Stimulated activated CD8-positive, alpha-beta memory T cell treated with anti-CD3 and anti-CD28 coated beads, Interleukin-15, amount 100 ng/mL, for 1 hour (primary cell): ENCODE results near the gene RFX3.
"Not testable (repeated sequence)": the region's sequence is repeated elsewhere in the genome, so short reads cannot be mapped to it uniquely, and the experiment has no call there.

ENCODE experiments used
- DNase-seq: peaks from one replicate; pipeline ENCODE4 v3.0.0-alpha.2; 2020; ENCODE audit warnings: low read depth

RFX3 gene

GRCh38 chr9:3346549-3346948 lies 179.3 kb downstream of the RFX3 start:
- no peak for DNase-seq

DNA sequence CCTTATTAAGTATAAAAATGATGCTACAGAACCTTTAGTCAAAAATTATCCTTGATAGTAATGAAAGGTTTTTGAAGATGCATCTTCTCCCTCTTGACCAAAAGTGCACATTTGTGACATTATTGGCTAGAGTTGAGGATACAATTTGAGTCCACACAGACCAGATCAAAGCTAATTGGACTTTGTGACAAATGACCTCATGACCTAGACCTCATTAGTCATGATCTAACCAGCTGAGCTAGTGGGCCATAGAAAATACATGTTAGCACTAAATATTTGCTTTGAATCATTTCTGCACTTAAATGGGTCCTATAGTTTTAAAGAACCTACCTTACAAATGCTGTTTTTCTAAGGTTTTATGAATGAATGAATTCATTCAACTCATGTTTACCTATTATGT lies 182.1 kb downstream of the RFX3 start:
- no peak for DNase-seq

- no peak for DNase-seq
Observed at GRCh38 chr9:3342159-3342777, 183.5 kb downstream of the RFX3 start.

DNA sequence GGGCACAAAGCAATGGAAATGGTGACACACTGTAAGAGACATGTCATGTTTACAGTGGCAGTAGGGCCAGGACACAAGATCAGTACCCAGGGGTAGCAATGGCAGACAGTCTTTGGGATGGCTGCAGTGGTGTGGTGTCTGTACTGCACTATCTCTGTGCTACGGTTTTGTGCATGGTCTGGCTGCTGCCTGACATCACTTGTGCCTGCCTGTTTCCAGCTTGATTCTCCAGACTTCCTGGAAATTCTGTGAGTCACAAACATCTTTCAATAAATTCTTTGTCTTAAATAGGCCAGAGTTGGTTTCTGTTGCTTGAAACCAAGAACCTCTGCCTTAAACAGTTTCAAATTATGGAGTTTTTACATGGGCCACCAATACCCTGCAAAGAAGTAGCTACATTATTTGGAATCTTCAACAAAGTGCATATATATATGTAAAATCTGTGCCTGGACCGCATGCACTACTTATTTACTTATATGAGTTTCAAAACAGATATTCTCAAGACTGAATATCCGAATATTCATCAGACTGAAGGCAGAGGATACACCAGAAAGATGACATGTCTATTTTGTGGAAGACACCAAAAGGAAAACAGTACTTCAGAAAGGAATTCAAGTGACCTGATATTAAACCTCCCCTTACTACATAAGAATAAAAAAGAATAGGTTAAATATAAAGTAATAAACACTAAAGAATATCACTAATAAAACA lies 188.1 kb downstream of the RFX3 start:
- no peak for DNase-seq

GRCh38 chr9:3336951-3337350 lies 188.8 kb downstream of the RFX3 start:
- DNase-seq: no peak

DNA sequence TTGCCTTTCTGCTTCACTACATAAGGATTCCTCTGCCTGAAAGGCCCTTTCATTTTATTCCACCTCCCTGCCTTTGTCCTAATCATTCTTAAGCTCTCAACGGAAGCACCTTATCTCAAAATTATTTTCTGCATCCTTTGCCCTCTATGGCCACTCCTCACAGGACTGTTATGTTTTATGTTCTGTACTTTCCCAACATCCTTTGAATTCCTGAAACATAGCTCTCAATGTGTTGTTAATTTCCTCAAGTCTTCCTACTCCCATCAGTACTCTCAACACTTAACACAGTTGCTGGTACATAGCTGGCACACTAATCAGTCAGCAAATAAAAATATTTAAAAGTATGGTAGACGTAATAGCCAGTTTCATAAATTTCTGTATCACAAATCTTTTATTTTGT lies 193.0 kb downstream of the RFX3 start:
- no peak for DNase-seq

GRCh38 chr9:3331801-3332200 lies 194.0 kb downstream of the RFX3 start:
- DNase-seq: no peak

DNA sequence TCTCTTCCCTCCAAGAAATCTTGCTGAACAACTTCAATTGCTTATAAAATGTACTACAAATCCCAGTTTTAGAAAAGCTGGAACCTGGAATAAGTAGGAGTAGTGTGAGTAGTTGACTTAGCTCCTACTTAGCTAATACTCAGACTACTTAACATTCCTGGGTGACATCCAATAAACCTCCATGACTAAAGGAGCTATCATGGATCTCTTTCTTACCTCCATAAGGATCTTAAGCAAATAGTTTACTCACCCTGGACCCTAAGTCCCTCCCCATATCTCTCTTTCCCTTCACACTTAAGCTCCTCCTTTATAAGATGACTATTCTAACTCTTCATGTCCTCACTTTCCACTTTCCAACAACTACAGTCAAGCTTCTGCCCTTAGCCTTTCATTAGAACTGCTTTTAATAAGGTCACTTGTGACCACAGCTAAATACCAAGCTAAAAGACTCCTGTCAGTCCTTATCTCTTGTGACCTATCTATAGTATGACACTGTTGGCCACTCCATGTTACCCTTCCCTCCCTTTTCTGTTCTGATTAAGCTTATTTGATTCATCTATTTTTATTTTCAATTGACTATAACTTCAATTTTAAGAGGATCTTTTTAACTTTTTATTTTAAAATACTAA lies 194.9 kb downstream of the RFX3 start:
- DNase-seq: no peak

- DNase-seq: no peak
Observed at GRCh38 chr9:3329361-3329760, 196.4 kb downstream of the RFX3 start.

GRCh38 chr9:3323714-3324113 lies 202.1 kb downstream of the RFX3 start:
- DNase-seq: no peak

GRCh38 chr9:3321186-3321585 lies 204.6 kb downstream of the RFX3 start:
- no peak for DNase-seq

DNA sequence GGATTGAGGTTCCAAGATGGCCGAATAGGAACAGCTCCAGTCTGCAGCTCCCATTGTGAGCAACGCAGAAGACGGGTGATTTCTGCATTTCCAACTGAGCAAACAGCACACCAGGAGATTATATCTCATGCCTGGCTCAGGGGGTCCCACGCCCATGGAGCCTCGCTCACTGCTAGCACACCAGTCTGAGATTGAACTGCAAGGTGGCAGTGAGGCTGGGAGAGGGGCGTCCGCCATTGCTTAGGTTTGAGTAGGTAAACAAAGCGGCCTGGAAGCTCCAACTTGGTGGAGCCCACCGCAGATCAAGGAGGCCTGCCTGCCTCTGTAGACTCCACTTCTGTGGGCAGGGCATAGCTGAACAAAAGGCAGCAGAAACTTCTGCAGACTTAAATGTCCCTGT lies 213.2 kb downstream of the RFX3 start:
- DNase-seq: not testable (repeated sequence)

GRCh38 chr9:3308609-3309008 lies 217.2 kb downstream of the RFX3 start:
- no peak for DNase-seq

GRCh38 chr9:3304388-3304787 lies 221.4 kb downstream of the RFX3 start:
- not testable (repeated sequence) for DNase-seq

DNA sequence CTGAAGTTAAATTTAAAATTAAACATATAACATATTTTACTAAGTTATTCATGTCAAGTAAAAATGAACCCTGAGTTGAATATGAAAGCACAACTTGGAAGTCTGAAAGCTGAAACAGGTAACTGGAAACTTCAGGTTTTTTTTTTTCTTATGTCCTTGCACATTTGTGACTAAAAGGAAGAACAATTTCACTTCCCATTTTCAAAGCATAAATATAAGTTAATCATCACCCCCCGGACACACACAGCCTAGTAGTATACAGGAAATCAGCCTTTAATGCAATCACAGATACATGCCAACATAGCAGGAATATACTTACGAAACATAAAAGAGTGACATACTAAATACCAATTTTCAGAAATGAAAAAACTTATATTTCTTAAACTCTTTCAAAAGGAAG lies 225.9 kb downstream of the RFX3 start:
- no peak for DNase-seq

GRCh38 chr9:3296536-3296935 lies 229.3 kb downstream of the RFX3 start:
- no peak for DNase-seq

DNA sequence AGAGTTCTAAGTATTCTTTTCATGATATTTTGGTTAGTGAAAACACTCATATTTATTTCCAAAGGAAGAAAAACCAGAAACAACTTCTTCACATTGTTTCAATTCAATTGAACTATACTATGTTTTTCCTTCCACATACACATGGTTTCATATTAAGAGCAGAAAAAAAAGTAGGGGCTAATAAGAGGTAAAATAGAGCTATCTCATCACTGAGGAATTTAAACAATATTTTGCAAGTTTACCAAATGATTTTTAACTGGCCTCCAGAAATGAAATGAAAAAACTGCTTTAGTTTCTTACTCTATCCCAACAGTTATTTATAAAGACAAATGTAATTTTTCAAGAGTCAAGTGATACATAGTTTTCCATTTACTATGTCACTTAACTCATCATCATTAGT lies 233.5 kb downstream of the RFX3 start:
- no peak for DNase-seq

GRCh38 chr9:3290231-3290840 lies 235.5 kb downstream of the RFX3 start:
- no peak for DNase-seq

DNA sequence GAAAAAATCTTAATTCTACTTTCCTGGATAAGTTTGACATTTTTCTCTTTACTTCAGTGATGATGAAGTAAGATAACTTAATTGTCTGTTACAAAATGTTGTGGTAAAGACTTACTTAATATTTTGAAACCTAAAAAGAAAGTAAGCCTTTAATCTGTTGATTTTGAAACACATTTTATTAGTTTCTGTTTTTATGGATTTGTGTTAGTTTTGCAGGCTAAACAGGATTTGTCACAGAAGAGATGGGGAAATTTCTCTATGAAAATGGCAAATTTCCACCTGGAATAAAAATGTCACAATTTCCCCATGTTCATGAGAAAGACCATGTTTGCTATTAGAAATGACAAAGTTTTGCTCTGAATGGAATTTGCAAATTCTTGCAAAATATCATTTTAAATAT lies 237.1 kb downstream of the RFX3 start:
- DNase-seq: no peak

DNA sequence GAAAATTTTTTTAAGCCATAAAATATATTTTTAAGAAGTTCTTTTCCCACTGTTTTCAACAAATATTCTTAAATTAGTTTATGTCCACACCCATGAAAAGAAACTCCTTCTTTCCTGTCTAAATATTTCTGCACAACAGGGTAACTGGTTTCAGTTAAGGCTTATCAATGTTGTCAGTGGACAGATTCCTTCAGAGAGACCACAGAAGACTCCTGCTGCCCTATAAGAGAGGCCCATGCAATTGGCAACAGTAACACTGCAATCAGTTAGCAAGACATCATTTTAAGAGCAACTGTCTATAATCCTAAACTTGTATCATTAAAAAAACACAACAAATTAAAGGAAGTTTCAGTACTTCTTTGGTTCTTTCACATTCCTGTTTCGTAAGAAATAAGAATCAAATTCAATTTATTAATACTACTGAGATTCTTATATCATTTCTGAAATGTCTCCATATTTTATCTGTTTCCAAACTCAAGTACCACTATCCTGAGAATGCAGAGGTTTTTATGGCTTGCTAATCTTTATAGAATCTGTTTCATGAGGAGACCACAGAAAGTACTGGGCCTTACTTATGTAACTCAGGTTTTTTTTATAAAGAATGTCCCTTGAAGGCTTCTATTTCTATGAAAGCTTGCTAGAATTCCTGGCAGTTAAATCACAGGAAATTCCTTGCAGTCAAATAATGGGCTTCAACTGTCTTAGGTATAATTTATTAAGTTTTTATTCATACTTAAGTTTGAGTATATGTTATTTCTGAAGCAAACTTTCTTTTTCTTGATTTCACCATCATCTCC lies 240.2 kb downstream of the RFX3 start:
- DNase-seq: no peak

DNA sequence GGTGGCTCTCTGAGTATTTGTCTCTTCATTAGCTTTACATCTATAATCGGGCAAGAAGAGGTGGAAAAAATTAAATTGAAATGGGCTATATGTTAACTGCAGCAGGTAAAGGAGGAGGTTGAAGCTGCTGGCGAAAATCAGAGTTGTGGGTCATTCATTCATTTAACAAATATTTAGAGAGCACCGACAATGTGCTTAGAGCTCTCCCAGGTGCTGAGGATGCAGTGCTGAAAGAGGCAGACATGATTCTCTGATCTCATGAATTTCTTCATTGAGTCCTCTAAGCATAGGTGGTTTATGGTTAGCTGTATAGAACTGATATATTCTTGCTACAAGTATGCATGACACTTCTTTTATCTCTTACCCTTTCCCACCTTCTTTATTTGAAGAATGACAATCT lies 243.4 kb downstream of the RFX3 start:
- DNase-seq: no peak

- no peak for DNase-seq
Observed at GRCh38 chr9:3281399-3281798, 244.4 kb downstream of the RFX3 start.
